IMR-90 (cell line): Measurements from ENCODE around the gene NAV2. TPM values are rescaled to one million over a fixed set of nuclear protein-coding genes. Genes with fewer than 3 reads are reported as not detected.

ENCODE experiments used
- ATAC-seq: fragments of 200-7000 bp; cut with Tn5 transposase; 2 replicates; pipeline ENCODE4 v1.9.1; 2020; ENCODE audit warnings: low read depth, mild to moderate bottlenecking, moderate library complexity
- BruUV-seq: library from RNA; stranded (reverse); fragments of 400-500 nt; replicated peaks from 2 replicates; lab custom pipeline; 2021; lab: Mats Ljungman, UMichigan
- CTCF ChIA-PET: fragments of 300-600 bp; formaldehyde crosslinking; extraction: SDS; loops from one replicate; lab custom pipeline; 2021; ENCODE audit warnings: antibody characterized with exemption; lab: Yijun Ruan, JAX
- POLR2A ChIA-PET: fragments of 300-600 bp; sonication (Branson Sonifier 250); formaldehyde crosslinking; loops from one replicate; lab custom pipeline; 2022; ENCODE audit warnings: antibody characterized with exemption; ENCODE audit not compliant: unreplicated experiment; lab: Charles Lee
- DNase-seq: peaks from one replicate; pipeline ENCODE4 v3.0.0; 2013
- H2AFZ ChIP-seq: replicated peaks from 2 replicates; pipeline ENCODE3; 2013; ENCODE audit warnings: low read length, mild to moderate bottlenecking; ENCODE audit not compliant: poor library complexity
- H2AK5ac ChIP-seq: 2 replicates; pipeline ENCODE4 v1.6.1; 2013; ENCODE audit warnings: low read depth, low read length, inconsistent platforms
- H2AK9ac ChIP-seq: replicated peaks from 2 replicates; pipeline ENCODE3; 2013; ENCODE audit warnings: mild to moderate bottlenecking, low read depth, low read length, moderate library complexity; ENCODE audit not compliant: poor library complexity
- H2BK120ac ChIP-seq: 2 replicates; pipeline ENCODE4 v1.6.1; 2013; ENCODE audit warnings: low read depth, low read length, inconsistent platforms
- H2BK15ac ChIP-seq: 3 replicates; pipeline ENCODE4 v1.6.1; 2013; ENCODE audit warnings: low read depth, low read length, inconsistent platforms
- H2BK20ac ChIP-seq: 2 replicates; pipeline ENCODE4 v1.6.1; 2013; ENCODE audit warnings: low read depth, mild to moderate bottlenecking, inconsistent platforms, low read length, moderate library complexity
- H2BK5ac ChIP-seq: 2 replicates; pipeline ENCODE4 v1.6.1; 2013; ENCODE audit warnings: mild to moderate bottlenecking, low read depth, low read length, inconsistent platforms; ENCODE audit not compliant: poor library complexity, severe bottlenecking
- H3K14ac ChIP-seq: replicated peaks from 2 replicates; pipeline ENCODE4 v1.6.1; 2013; ENCODE audit warnings: low read depth, low read length, inconsistent platforms
- H3K18ac ChIP-seq: 2 replicates; pipeline ENCODE4 v1.6.1; 2013; ENCODE audit warnings: low read depth, low read length, control low read depth
- H3K23ac ChIP-seq: 2 replicates; pipeline ENCODE4 v1.6.1; 2013; ENCODE audit warnings: low read depth, low read length, inconsistent platforms
- H3K27ac ChIP-seq: 2 replicates; pipeline ENCODE4 v1.5.1; 2013; ENCODE audit warnings: mild to moderate bottlenecking, control low read depth, low read length; ENCODE audit not compliant: insufficient read depth
- H3K27me3 ChIP-seq: 2 replicates; pipeline ENCODE4 v1.6.1; 2013; ENCODE audit warnings: low read length; ENCODE audit not compliant: control insufficient read depth, insufficient read depth
- H3K36me3 ChIP-seq: 2 replicates; pipeline ENCODE4 v1.6.1; 2013; ENCODE audit warnings: low read length, mixed read lengths; ENCODE audit not compliant: control insufficient read depth, insufficient read depth
- H3K4ac ChIP-seq: 2 replicates; pipeline ENCODE4 v1.6.1; 2013; ENCODE audit warnings: low read depth, low read length, inconsistent platforms
- H3K4me1 ChIP-seq: 2 replicates; pipeline ENCODE4 v1.6.1; 2013; ENCODE audit warnings: low read length, mixed read lengths; ENCODE audit not compliant: control insufficient read depth, insufficient read depth
- H3K4me2 ChIP-seq: 2 replicates; pipeline ENCODE4 v1.6.1; 2013; ENCODE audit warnings: low read depth, mild to moderate bottlenecking, control low read depth, low read length, moderate library complexity
- H3K4me3 ChIP-seq: 2 replicates; pipeline ENCODE4 v1.5.1; 2013; ENCODE audit warnings: low read depth, mild to moderate bottlenecking, control low read depth, low read length, moderate library complexity; ENCODE audit not compliant: insufficient read depth
- H3K56ac ChIP-seq: 2 replicates; pipeline ENCODE4 v1.6.1; 2013; ENCODE audit warnings: low read length, inconsistent platforms; ENCODE audit not compliant: insufficient read depth; ENCODE audit errors: extremely low read depth
- H3K79me1 ChIP-seq, 2 experiments: 2 replicates each; pipeline ENCODE4 v1.6.1; 2013; ENCODE audit warnings: low read length in 2 of 2, inconsistent platforms in 1 of 2, low read depth in 1 of 2
- H3K9ac ChIP-seq: 2 replicates; pipeline ENCODE4 v1.6.1; 2013; ENCODE audit warnings: low read depth, low read length, control low read depth
- H3K9me1 ChIP-seq: 2 replicates; pipeline ENCODE4 v1.6.1; 2013; ENCODE audit warnings: low read length, inconsistent platforms; ENCODE audit not compliant: insufficient read depth
- H3K9me3 ChIP-seq: 2 replicates; pipeline ENCODE4 v1.6.1; 2013; ENCODE audit warnings: low read length; ENCODE audit not compliant: control insufficient read depth, insufficient read depth
- H4K20me1 ChIP-seq: 2 replicates; pipeline ENCODE4 v1.6.1; 2013; ENCODE audit warnings: low read length, inconsistent platforms; ENCODE audit not compliant: insufficient read depth
- H4K5ac ChIP-seq: 2 replicates; pipeline ENCODE4 v1.6.1; 2013; ENCODE audit warnings: mild to moderate bottlenecking, low read depth, low read length, control low read depth
- H4K8ac ChIP-seq, 2 experiments: 2 replicates each; pipeline ENCODE4 v1.6.1; 2013; ENCODE audit warnings: low read depth in 2 of 2, low read length in 2 of 2, control low read depth in 1 of 2, inconsistent platforms in 1 of 2
- H4K91ac ChIP-seq: 2 replicates; pipeline ENCODE4 v1.6.1; 2013; ENCODE audit warnings: low read depth, low read length, inconsistent platforms; ENCODE audit not compliant: insufficient read depth
- BHLHE40 ChIP-seq: fragments of 150-350 bp; IDR thresholded peaks from 2 replicates; pipeline ENCODE4 v1.6.1; 2016; ENCODE audit warnings: mild to moderate bottlenecking, low read depth, low read length
- CEBPB ChIP-seq: IDR thresholded peaks from 2 replicates; pipeline ENCODE4 v1.6.1; 2012; ENCODE audit warnings: low read depth, low read length, improper control_type of control experiment
- CHD1 ChIP-seq: IDR thresholded peaks from 2 replicates; pipeline ENCODE4 v1.6.1; 2012; ENCODE audit warnings: low read depth, low read length, improper control_type of control experiment
- FOS ChIP-seq: fragments of 150-350 bp; IDR thresholded peaks from 2 replicates; pipeline ENCODE4 v1.6.1; 2016; ENCODE audit warnings: low read depth, low read length
- MAFK ChIP-seq: IDR thresholded peaks from 2 replicates; pipeline ENCODE4 v1.6.1; 2012; ENCODE audit warnings: low read depth, low read length, improper control_type of control experiment
- NFE2L2 ChIP-seq: fragments of 150-350 bp; IDR thresholded peaks from 2 replicates; pipeline ENCODE4 v1.6.1; 2016; ENCODE audit warnings: low read depth, mild to moderate bottlenecking, low read length
- RAD21 ChIP-seq: IDR thresholded peaks from 2 replicates; pipeline ENCODE4 v1.6.1; 2012; ENCODE audit warnings: low read length, improper control_type of control experiment
- RCOR1 ChIP-seq: IDR thresholded peaks from 2 replicates; pipeline ENCODE4 v1.6.1; 2012; ENCODE audit warnings: mild to moderate bottlenecking, low read length, improper control_type of control experiment; ENCODE audit not compliant: insufficient replicate concordance
- RFX5 ChIP-seq: IDR thresholded peaks from 2 replicates; pipeline ENCODE4 v1.8.0; 2012; ENCODE audit warnings: low read depth, mild to moderate bottlenecking, low read length, moderate library complexity
- SMC3 ChIP-seq: fragments of 150-350 bp; IDR thresholded peaks from 2 replicates; pipeline ENCODE4 v1.6.1; 2016; ENCODE audit warnings: low read depth, mild to moderate bottlenecking, antibody characterized with exemption, low read length, moderate library complexity
- WGBS, 2 experiments: methylation state at CpG; one replicate each; pipeline versions ENCODE4 v1.1.5 to v1.1.7; 2013; ENCODE audit warnings: missing lambda C conversion rate in 2 of 2; ENCODE audit not compliant: insufficient read length in 1 of 2; ENCODE audit errors: extremely low coverage in 2 of 2; 5-methylcytosine and 5-hydroxymethylcytosine counted together
- dilution Hi-C: fragments of 300-500 bp; cut with HindIII; formaldehyde crosslinking; loops from one replicate; pipeline ENCODE4 v1.14.3; 2018; ENCODE audit warnings: low sequenced_read_pairs; ENCODE audit not compliant: unreplicated experiment
- in situ Hi-C: fragments of 300-500 bp; cut with MboI; formaldehyde crosslinking; loops from 3 replicates; pipeline ENCODE4 v1.14.3; 2019; ENCODE audit warnings: low sequenced_read_pairs, inconsistent platforms, mixed read lengths
- intact Hi-C: fragments of 100-400 bp; cut with micrococcal nuclease; formaldehyde crosslinking; loops from 2 replicates; pipeline ENCODE4 v1.10.0; 2022
- polyA plus RNA-seq, 3 experiments: library from polyadenylated mRNA; depleted of rRNA; stranded (reverse); fragments of >200 nt; gene quantifications; 2 replicates each; pipeline ENCODE4 v1.2.3, GENCODE V29; 2012; ENCODE audit warnings: low replicate concordance in 1 of 3
- total RNA-seq: library from RNA; depleted of rRNA; stranded (reverse); fragments of >200 nt; gene quantifications from 2 replicates; pipeline ENCODE4 v1.2.3, GENCODE V29; 2012
- TF ChIP-seq, protein P1 (sequence below): fragments of 150-350 bp; IDR thresholded peaks from 2 replicates; pipeline ENCODE4 v1.6.1; 2016; ENCODE audit warnings: low read depth, mild to moderate bottlenecking, low read length, moderate library complexity, borderline replicate concordance
- TF ChIP-seq, protein P2 (sequence below): fragments of 150-350 bp; IDR thresholded peaks from 2 replicates; pipeline ENCODE4 v1.6.1; 2017; ENCODE audit warnings: mild to moderate bottlenecking, antibody characterized with exemption, low read length, low read depth
- TF ChIP-seq, protein P3 (sequence below): conservative IDR thresholded peaks from 2 replicates; pipeline ENCODE4 v1.5.1; 2012; ENCODE audit warnings: mild to moderate bottlenecking, low read depth, low read length, improper control_type of control experiment

NAV2 gene
- total and polyA plus RNA-seq, 2 of the 4 experiments (the other 2 are of a cell fraction): 4.5 to 12.6 TPM

DNA sequence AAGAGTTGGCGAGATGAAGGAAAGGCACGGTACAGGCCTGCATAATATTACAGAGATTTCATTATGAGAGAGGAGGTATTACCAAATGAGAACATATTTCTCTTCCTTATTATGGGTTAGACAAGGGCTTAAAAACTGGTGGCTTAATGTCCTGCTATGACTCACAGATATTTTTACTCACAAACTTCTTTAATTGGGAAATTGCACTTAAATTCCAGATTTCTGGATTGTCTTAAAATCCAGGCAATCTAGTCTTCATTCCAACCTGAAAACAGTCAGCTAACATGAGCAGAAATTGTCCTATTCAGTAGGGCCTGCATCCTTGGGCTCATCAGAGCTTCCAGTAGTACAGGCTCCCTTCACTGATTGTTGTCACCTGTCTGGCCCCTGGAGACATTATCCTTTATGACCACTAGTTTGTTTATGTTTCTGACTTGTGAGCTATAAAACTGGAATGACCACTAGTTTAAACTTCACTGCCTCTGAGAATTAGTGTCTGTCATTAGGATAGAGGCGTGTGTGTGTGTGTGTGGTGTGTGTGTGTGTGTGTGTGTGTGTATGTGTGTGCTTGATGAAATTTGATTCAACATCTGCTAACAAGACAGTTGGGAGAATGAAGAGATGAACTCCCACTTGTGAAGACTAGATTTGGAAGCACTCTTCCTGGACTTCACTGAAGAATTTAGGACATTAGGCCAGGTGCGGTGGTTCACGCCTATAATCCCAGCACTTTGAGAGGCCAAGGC is 422.5 kb downstream of the NAV2 start:
- H3K27ac ChIP-seq: no peak overlapping the region
- no peak overlapping the region for H3K4me3 ChIP-seq
- H2BK5ac ChIP-seq: no peak overlapping the region
- no peak overlapping the region for H3K4ac ChIP-seq
- no peak overlapping the region for H3K56ac ChIP-seq
- TF ChIP-seq BHLHE40 (no peak), SMC3 (no peak), NFE2L2 (no peak), FOS (no peak), RFX5 (no peak), RAD21 (no peak), CHD1 (no peak), MAFK (no peak), RCOR1 (no peak), CEBPB (no peak)
- TF ChIP-seq, protein P1, sequence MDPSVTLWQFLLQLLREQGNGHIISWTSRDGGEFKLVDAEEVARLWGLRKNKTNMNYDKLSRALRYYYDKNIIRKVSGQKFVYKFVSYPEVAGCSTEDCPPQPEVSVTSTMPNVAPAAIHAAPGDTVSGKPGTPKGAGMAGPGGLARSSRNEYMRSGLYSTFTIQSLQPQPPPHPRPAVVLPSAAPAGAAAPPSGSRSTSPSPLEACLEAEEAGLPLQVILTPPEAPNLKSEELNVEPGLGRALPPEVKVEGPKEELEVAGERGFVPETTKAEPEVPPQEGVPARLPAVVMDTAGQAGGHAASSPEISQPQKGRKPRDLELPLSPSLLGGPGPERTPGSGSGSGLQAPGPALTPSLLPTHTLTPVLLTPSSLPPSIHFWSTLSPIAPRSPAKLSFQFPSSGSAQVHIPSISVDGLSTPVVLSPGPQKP: no peak
- TF ChIP-seq, protein P2, sequence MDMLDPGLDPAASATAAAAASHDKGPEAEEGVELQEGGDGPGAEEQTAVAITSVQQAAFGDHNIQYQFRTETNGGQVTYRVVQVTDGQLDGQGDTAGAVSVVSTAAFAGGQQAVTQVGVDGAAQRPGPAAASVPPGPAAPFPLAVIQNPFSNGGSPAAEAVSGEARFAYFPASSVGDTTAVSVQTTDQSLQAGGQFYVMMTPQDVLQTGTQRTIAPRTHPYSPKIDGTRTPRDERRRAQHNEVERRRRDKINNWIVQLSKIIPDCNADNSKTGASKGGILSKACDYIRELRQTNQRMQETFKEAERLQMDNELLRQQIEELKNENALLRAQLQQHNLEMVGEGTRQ: no peak
- TF ChIP-seq, protein P3, sequence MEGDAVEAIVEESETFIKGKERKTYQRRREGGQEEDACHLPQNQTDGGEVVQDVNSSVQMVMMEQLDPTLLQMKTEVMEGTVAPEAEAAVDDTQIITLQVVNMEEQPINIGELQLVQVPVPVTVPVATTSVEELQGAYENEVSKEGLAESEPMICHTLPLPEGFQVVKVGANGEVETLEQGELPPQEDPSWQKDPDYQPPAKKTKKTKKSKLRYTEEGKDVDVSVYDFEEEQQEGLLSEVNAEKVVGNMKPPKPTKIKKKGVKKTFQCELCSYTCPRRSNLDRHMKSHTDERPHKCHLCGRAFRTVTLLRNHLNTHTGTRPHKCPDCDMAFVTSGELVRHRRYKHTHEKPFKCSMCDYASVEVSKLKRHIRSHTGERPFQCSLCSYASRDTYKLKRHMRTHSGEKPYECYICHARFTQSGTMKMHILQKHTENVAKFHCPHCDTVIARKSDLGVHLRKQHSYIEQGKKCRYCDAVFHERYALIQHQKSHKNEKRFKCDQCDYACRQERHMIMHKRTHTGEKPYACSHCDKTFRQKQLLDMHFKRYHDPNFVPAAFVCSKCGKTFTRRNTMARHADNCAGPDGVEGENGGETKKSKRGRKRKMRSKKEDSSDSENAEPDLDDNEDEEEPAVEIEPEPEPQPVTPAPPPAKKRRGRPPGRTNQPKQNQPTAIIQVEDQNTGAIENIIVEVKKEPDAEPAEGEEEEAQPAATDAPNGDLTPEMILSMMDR: no peak
- no peak for DNase-seq
- H3K9ac ChIP-seq: no peak overlapping the region
- no peaks in the 10 kb centered on the region for H3K9me3 ChIP-seq
- no peak overlapping the region for H2BK120ac ChIP-seq
- H3K4me2 ChIP-seq: no peak overlapping the region
- dilution Hi-C loops (no loop called here), in situ Hi-C loops (loop anchor here (5.0 to 25.0 kb wide), 2 partner anchors 568 to 823 kb away; no protein-coding TSS in a partner anchor), intact Hi-C loops (loop anchor here (10.0 kb wide), 1 partner anchor 380 kb away; no protein-coding TSS in a partner anchor)
- H3K23ac ChIP-seq: no peak overlapping the region
- no peaks in the 10 kb centered on the region for H3K9me1 ChIP-seq
- H3K4me1 ChIP-seq: no peaks in the 10 kb centered on the region
- no peak overlapping the region for H4K91ac ChIP-seq
- H2AK5ac ChIP-seq: no peak overlapping the region
- H3K36me3 ChIP-seq: no peaks in the 10 kb centered on the region
- CTCF ChIA-PET: interaction anchor here (1.4 kb wide), 1 partner anchor 184 kb away, joined by 4 read pairs; no protein-coding TSS in a partner anchor
- POLR2A ChIA-PET: no interaction called here
- no CpG with 5 or more reads among the region's 5 CpGs for WGBS, 2 experiments
- H3K14ac ChIP-seq: no peak overlapping the region
- H4K20me1 ChIP-seq: no peaks in the 10 kb centered on the region
- no peak overlapping the region for H2AK9ac ChIP-seq
- H2BK15ac ChIP-seq: no peak overlapping the region
- no peak overlapping the region for H2BK20ac ChIP-seq
- no peak overlapping the region for H4K8ac ChIP-seq
- H3K18ac ChIP-seq: no peak overlapping the region
- H3K27me3 ChIP-seq: peaks cover 16% of the 10 kb centered on the region
- H4K5ac ChIP-seq: no peak overlapping the region
- no TSS peak for BruUV-seq
- ATAC-seq: no peak
- no peaks in the 10 kb centered on the region for H3K79me1 ChIP-seq
- no peak overlapping the region for H2AFZ ChIP-seq
